GM12878 (cell line): ENCODE data around the gene CSF2.

ENCODE experiments used
- ATF3 ChIP-seq: IDR thresholded peaks from 2 replicates; pipeline ENCODE4 v1.6.1; 2011; ENCODE audit warnings: low read depth, mild to moderate bottlenecking, low read length, moderate library complexity, borderline replicate concordance; ENCODE audit errors: extremely low read depth
- CTCF ChIP-seq, 3 experiments: IDR thresholded peaks in 2 of 3; conservative IDR thresholded peaks in 1 of 3; 2 replicates each; pipeline ENCODE4 v1.5.1; 2011; ENCODE audit warnings: low read depth in 3 of 3, low read length in 3 of 3, mild to moderate bottlenecking in 3 of 3, control low read depth in 2 of 3, moderate library complexity in 2 of 3, inconsistent platforms in 1 of 3, mixed read lengths in 1 of 3; ENCODE audit not compliant: control insufficient read depth in 2 of 3, insufficient read depth in 1 of 3; ENCODE audit errors: extremely low read depth in 1 of 3
- RFX5 ChIP-seq: IDR thresholded peaks from 2 replicates; pipeline ENCODE4 v1.6.1; 2011; ENCODE audit warnings: low read depth, low read length, improper control_type of control experiment
- YY1 ChIP-seq: IDR thresholded peaks from 2 replicates; pipeline ENCODE4 v1.6.1; 2011; ENCODE audit warnings: low read depth, mild to moderate bottlenecking, low read length

GRCh38 chr5:132090107-132090506, 16.5 kb downstream of the CSF2 start:
- TF ChIP-seq ATF3 (no peak), YY1 (no peak), CTCF (IDR thresholded peaks at IDR 0.05 in 2 of 3, conservative IDR thresholded peaks at IDR 0.05 in 1 of 3; ENCODE audit: control insufficient read depth in 2 of 3, extremely low read depth in 1 of 3, insufficient read depth in 1 of 3, low read depth in 3 of 3, low read length in 3 of 3) (no peak), RFX5 (no peak)
